Measurements from ENCODE around the gene INPP5K. TPM values are rescaled to one million over a fixed set of nuclear protein-coding genes. Genes with fewer than 3 reads are reported as not detected.
A peak's percentile ranks its signal among the peaks of the same experiment; 100 is the strongest.
"Not testable (repeated sequence)": the region's sequence is repeated elsewhere in the genome, so short reads cannot be mapped to it uniquely, and the experiment has no call there.

INPP5K gene
- 10 to 100 TPM; 41.0 to 66.5 (median 58.7) TPM for total RNA-seq
- 10 to 100 TPM; 25.7 to 33.1 (median 31.2) TPM for polyA plus RNA-seq

- peaks cover 0 to 40% (median 14%) of the 10 kb centered on the region in 4 donors for H3K36me3 ChIP-seq
Observed at GRCh38 chr17:1516388-1517161, at the start of gene INPP5K. Gene INPP5K, minus strand, starts transcription at chr17:1516612. Its CDS starts 113 bp downstream, at chr17:1516499.

GRCh38 chr17:1565877-1566276 lies 49.5 kb upstream of the INPP5K start:
- H3K27me3 ChIP-seq, result no peaks in the 10 kb centered on the region
- intact Hi-C loops (cut with DNase I), result no loop called here
- TF ChIP-seq POLR2A (IDR thresholded peaks at IDR 0.05) (no peak), EP300 (IDR thresholded peaks at IDR 0.05) (no peak), POLR2AphosphoS5 (IDR thresholded peaks at IDR 0.05) (no peak), CTCF (IDR thresholded peaks at IDR 0.05) (no peak)
- 57 to 74% methylated on average over 6 of the region's 6 CpGs for WGBS, 2 donors
- no peaks in the 10 kb centered on the region for H3K9me3 ChIP-seq
- H3K27ac ChIP-seq, result no peak overlapping the region
- H3K36me3 ChIP-seq, result no peaks in the 10 kb centered on the region
- peaks cover 0 to 16% (median 13%) of the 10 kb centered on the region in 4 donors for H3K4me1 ChIP-seq
- H3K4me3 ChIP-seq, result no peak overlapping the region
- peak; percentile 77 for DNase-seq

More at GRCh38 chr17:1516388-1517161, at the start of gene INPP5K:
- WGBS, 2 donors, result 0% methylated on average over 91 of the region's 91 CpGs
- peak; percentile 99 for DNase-seq
- Histone ChIP-seq H3K27me3 (no peaks in the 10 kb centered on the region), H3K9me3 (no peaks in the 10 kb centered on the region), H3K27ac (peak within 1 kb of the TSS; percentile 91 to 98 (median 94)), H3K4me1 (peaks cover 0 to 49% (median 43%) of the 10 kb centered on the region in 4 donors), H3K4me3 (peak within 1 kb of the TSS; percentile 81 to 99 (median 90))
- intact Hi-C loops (cut with DNase I), result loop anchor here (1.0 to 5.0 kb wide), 3 partner anchors 24 to 60 kb away; partner anchors contain the start of genes CRK, MYO1C and PITPNA
- TF ChIP-seq POLR2AphosphoS5 (IDR thresholded peaks at IDR 0.05), result peak; percentile 76 to 94 (median 90)
- TF ChIP-seq POLR2A (IDR thresholded peaks at IDR 0.05), result peak in 1 of 2 donors; percentile 68
- no peak for TF ChIP-seq EP300 (IDR thresholded peaks at IDR 0.05)
- no peak for TF ChIP-seq CTCF (IDR thresholded peaks at IDR 0.05)

GRCh38 chr17:1563786-1564613 lies 47.6 kb upstream of the INPP5K start:
- DNase-seq, result no peak
- Histone ChIP-seq H3K36me3 (no peaks in the 10 kb centered on the region), H3K27me3 (no peaks in the 10 kb centered on the region), H3K9me3 (no peaks in the 10 kb centered on the region), H3K27ac (no peak overlapping the region), H3K4me3 (no peak overlapping the region), H3K4me1 (peaks cover 0 to 35% (median 31%) of the 10 kb centered on the region in 4 donors)
- 54 to 77% methylated on average over 19 of the region's 19 CpGs for WGBS, 2 donors
- intact Hi-C loops (cut with DNase I), result loop anchor here (5.0 kb wide), 1 partner anchor 47 kb away; the partner anchor contains the start of gene INPP5K
- TF ChIP-seq POLR2AphosphoS5 (IDR thresholded peaks at IDR 0.05), result no peak
- no peak for TF ChIP-seq EP300 (IDR thresholded peaks at IDR 0.05)
- no peak for TF ChIP-seq CTCF (IDR thresholded peaks at IDR 0.05)
- no peak for TF ChIP-seq POLR2A (IDR thresholded peaks at IDR 0.05)

GRCh38 chr17:1563471-1563785 lies 47.0 kb upstream of the INPP5K start:
- intact Hi-C loops (cut with DNase I), result loop anchor here (5.0 kb wide), 1 partner anchor 46 kb away; the partner anchor contains the start of gene INPP5K
- DNase-seq, H3K27me3 ChIP-seq, H3K27ac ChIP-seq, H3K36me3 ChIP-seq, H3K9me3 ChIP-seq, H3K4me3 ChIP-seq: not testable (repeated sequence)
- H3K4me1 ChIP-seq, result peaks cover 0 to 37% (median 32%) of the 10 kb centered on the region in 4 donors
- 47 to 81% methylated on average over 15 of the region's 15 CpGs for WGBS, 2 donors
